Left colon (tissue), 2 donors: ENCODE data around the gene CNN2. TPM values are rescaled to one million over a fixed set of nuclear protein-coding genes. Genes with fewer than 3 reads are reported as not detected.
A peak's percentile ranks its signal among the peaks of the same experiment; 100 is the strongest.

Experiments used
- ATAC-seq: fragments of 200-7000 bp; cut with Tn5 transposase; one replicate; pipeline ENCODE4 v1.9.1; 2020; ENCODE audit warnings: mild to moderate bottlenecking, moderate library complexity
- DNase-seq, 2 donors: peaks; one replicate each; pipeline ENCODE4 v3.0.0-alpha.2; 2020
- intact Hi-C, 2 donors: fragments of 100-400 bp; cut with DNase I in 1 of 2; cut with micrococcal nuclease in 1 of 2; formaldehyde crosslinking; loops; one replicate each; pipeline versions ENCODE4 v1.11.2 to v1.14.0; 2022; cut with DNase I, micrococcal nuclease
- total RNA-seq, 2 donors: library from RNA; stranded (reverse); fragmentation: NEBNext Ultra II Directional; extraction: Animal tissue kit (Norgen Biotek cat#: 25700); gene quantifications; one replicate each; pipeline ENCODE4 v1.2.1, GENCODE V29; 2021
- donor health status: DM: no; HTN: no; CAD: no.
- donor health status: DM: yes; HTN: yes; CAD: no.

CNN2 gene
- total RNA-seq, 2 donors from 2014 or later = 76.6 to 106 TPM

DNA sequence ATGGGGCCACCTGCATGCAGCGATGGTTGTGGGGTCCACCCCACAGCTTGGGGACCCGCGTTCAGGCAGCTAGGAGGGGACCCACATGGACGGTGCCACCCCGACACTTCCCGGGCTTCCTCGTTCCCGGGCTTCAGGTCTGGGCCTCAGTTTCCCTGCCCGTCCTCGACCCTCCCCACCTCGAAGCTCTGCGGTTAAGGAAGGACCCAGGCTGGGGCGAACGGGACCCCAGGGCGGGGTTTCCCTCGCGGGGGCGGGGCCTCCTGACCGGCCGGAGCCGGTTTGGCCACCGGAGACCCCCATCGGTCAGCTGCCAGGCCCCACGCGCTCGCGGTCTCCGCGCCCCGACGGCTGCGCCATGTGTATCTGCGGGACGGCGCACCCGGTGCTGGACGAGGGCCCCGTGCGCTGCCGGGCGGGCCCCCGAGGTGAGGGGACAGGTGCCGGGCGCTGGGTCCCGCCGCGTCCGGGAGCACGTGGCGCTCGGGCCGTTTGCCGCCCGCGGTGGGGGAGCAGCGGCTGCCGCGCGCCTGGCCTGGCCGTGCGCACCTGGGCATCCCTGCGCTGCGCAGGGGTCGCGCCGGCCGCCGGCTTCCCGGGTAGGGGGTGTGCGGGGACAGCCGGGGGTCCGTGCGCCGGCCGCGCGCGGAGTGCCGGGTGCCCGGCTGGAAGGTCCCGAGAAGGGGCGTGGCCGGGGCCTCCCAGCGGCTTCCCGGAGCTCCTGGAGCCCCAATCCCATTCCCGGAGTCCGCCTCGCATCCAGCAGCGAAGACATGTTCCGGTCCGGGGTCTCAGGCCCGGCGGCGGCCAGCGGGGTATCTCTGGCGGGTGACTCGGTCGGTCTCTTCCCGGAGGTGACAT is 44.8 kb downstream of the CNN2 start:
- intact Hi-C loops = no loop called here
- no peak for ATAC-seq
- DNase-seq = no peak

DNA sequence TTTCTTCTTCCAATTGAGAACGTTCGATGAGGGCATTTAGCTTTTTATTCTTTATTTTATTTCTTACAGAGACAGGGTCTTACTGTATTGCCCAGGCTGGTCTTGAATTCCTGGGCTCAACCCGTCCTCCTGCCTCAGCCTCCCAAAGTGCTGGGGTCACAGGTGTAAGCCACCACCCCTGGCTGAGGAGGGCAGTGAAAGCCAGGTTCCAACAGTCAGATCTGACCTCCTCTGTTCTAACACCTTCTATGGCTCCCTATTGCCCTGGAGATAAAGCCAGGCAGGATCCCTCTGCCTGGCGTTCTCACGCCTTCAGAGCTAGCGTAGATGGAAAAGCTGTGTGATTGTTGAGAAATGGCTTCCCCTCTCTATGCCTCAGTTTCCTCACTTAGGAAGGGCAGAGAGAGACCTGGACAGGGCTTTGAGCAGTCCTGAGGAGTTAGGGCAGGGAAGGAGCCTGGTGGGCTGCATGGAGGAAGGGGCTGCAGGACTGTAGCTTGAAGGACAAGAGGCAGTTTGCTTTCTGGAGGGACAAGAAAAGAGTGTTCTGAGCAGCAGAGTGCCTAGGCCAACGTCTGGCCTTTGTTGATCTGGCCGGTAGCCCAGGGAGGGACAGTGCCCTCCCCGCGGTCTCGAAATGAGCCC is 46.1 kb downstream of the CNN2 start:
- ATAC-seq (no peak), DNase-seq (no peak)
- intact Hi-C loops = no loop called here

GRCh38 chr19:1073063-1073955 is 46.9 kb downstream of the CNN2 start:
- intact Hi-C loops = no loop called here
- DNase-seq (no peak), ATAC-seq (no peak)

- intact Hi-C loops = no loop called here
- peak; percentile 33 to 42 for DNase-seq
Observed at GRCh38 chr19:1073956-1074517, 47.6 kb downstream of the CNN2 start.

DNA sequence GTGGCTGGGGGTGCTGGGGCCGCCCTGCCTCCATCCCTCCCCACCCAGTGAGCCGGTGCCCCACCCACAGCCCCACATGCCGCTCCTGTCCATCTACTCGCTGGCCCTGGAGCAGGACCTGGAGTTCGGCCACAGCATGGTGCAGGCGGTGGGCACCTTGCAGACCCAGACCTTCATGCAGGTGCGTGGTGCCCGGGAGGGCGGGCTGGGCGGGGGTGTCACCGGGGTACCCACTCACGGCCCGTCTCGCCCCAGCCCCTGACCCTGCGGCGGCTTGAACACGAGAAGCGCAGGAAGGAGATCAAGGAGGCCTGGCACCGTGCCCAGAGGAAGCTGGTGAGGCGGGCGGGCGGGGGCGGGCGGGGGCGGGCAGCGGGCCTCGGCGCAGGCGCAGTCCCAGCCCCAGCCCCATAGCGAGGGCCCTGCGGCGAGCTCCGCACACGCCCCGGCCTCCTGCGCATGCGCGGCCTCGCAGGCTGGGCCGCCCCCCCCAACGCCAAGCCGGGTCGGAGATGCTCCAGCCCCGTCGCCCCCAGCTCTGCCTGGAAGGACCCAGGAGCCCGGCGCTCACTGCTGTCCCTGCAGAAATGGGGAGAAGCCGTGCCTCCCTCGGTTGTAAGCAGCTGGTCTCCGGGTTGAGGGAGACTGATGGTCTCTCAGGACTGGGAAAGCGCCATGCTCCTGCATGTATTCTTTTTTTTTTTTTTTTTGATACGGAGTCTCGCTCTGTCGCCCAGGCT is 48.3 kb downstream of the CNN2 start:
- intact Hi-C loops = no loop called here
- ATAC-seq = peak; percentile 65
- DNase-seq = peak; percentile 90 to 98

More at GRCh38 chr19:1073956-1074517, 47.6 kb downstream of the CNN2 start:
- no peak for ATAC-seq

DNA sequence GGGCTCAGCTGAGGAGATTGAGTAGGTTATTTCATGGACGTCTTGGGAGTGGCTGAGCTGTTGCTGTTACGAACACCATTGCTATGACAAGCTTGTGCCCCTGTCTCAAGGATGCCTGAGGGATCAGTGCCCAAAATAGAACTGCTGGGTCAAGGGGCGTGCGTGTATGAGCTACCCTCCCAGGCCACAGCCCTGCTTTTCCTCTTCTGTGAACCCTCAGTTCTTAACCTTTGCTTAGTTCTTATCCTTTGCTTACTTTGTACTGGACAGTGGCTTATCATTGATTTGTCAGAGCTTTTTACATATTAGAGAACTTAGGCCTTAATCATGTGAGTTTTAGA is 49.6 kb downstream of the CNN2 start:
- no peak for ATAC-seq
- no peak for DNase-seq
- intact Hi-C loops = no loop called here

- intact Hi-C loops = no loop called here
- ATAC-seq (peak; percentile 52), DNase-seq (peak; percentile 85 to 87)
Observed at GRCh38 chr19:1076951-1077350, 50.5 kb downstream of the CNN2 start.

- intact Hi-C loops = no loop called here
- DNase-seq (peak; percentile 44 to 52), ATAC-seq (no peak)
Observed at GRCh38 chr19:1079566-1080111, 53.2 kb downstream of the CNN2 start.

DNA sequence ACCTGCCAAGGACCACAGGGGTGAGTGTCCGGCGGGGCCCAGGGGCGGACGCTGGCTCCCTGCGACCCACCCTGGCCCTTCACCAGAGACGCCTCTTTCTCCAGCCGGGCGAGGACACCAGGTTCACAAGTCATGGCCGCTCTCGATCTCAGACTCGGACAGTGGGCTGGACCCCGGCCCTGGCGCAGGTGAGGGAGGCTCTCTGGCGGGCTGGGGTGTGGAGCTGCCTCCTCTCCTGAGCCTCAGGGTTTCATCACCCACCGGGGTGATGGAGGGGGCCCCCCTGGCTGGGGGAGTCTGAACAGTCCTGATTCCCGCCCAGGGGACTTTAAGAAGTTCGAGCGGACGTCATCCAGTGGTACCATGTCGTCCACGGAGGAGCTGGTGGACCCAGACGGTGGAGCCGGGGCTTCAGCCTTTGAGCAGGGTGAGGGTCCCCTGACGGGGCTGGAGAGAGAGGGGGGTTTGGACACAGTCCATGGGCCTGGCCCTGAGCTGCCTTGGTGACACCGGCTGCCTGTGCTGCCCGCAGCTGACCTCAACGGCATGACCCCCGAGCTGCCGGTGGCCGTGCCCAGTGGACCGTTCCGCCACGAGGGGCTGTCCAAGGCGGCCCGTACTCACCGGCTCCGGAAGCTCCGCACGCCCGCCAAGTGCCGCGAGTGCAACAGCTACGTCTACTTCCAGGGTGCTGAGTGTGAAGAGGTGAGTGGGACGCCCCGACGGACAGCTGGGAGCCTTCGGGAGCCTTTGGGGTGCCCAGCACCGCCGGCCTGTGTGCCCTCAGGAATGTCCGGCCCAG is 54.2 kb downstream of the CNN2 start:
- intact Hi-C loops = no loop called here
- ATAC-seq (no peak), DNase-seq (peak in 1 of 2 donors; percentile 47)

GRCh38 chr19:1081301-1082164 is 55.1 kb downstream of the CNN2 start:
- intact Hi-C loops = no loop called here
- ATAC-seq (no peak), DNase-seq (peak in 1 of 2 donors; percentile 33)

DNA sequence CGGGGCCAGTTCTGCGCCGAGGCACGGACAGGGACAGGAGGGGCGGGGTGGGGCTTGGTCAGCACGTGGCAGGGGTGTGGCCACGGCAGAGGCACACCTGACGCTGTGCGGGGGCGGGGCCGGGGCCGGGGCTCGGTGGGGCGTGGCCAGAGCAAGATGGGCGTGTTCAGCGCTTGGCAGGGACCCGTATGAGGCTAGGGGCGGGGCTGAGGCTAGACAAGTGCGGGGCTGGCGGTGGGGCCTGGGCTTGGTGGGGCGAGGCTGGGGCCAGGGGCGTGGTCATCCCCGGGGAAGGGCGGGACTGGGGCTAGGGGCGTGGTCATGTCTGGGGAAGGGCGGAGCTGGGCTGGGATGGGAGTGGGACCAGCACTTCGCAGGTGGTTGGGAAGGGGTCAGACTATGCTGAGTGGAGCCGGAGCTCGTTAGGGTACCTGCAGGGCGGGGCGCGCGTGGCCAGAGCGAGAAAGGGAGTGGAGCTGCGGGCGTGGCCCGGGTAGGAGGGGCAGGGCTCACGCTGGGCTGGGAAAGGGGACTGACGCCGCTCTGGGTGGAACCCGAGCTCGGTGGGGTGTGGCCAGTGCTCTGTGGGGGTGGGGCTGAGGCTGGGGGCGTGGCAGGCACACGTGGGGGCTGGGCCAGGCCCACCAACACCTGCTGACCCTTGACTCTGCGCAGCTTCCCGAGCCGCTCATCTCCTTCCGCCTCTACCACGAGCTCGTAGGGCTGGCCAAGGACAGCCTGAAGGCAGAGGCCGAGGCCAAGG is 55.9 kb downstream of the CNN2 start:
- intact Hi-C loops = no loop called here
- peak; percentile 80 for ATAC-seq
- DNase-seq = peak; percentile 95 to 96

DNA sequence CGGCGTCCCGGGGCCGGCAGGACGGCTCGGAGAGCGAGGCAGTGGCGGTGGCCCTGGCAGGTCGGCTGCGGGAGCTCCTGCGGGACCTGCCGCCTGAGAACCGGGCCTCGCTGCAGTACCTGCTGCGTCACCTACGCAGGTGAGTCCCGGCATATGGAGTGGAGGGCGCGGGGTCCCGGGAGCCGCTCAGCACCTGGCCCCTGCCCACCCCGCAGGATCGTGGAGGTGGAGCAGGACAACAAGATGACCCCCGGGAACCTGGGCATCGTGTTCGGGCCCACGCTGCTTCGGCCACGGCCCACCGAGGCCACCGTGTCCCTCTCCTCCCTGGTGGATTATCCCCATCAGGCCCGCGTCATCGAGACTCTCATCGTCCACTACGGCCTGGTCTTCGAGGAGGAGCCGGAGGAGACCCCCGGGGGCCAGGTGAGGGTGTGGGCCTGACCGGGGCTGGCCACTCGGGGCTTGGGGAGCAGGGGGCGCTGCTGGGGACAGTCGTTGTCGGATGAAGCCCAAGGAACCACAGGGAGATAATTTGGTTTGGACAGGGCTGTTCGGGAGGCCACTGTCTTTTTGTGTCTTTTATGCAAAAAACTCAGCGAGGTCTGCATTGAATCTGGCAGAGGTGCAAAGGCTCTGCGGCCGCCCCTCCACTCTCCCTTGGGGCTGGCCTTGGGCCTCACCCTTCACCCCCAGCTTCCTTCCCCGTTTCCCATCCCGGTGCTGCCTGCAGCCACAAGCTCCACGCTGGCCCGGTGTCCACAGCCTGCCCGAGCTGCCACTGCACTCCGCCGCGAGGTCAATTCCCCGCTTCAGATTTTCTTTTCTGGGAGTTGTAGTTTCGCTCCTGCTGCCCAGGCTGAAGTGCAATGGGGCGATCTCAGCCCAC is 56.8 kb downstream of the CNN2 start:
- ATAC-seq (no peak), DNase-seq (peak in 1 of 2 donors; percentile 47)
- intact Hi-C loops = no loop called here

DNA sequence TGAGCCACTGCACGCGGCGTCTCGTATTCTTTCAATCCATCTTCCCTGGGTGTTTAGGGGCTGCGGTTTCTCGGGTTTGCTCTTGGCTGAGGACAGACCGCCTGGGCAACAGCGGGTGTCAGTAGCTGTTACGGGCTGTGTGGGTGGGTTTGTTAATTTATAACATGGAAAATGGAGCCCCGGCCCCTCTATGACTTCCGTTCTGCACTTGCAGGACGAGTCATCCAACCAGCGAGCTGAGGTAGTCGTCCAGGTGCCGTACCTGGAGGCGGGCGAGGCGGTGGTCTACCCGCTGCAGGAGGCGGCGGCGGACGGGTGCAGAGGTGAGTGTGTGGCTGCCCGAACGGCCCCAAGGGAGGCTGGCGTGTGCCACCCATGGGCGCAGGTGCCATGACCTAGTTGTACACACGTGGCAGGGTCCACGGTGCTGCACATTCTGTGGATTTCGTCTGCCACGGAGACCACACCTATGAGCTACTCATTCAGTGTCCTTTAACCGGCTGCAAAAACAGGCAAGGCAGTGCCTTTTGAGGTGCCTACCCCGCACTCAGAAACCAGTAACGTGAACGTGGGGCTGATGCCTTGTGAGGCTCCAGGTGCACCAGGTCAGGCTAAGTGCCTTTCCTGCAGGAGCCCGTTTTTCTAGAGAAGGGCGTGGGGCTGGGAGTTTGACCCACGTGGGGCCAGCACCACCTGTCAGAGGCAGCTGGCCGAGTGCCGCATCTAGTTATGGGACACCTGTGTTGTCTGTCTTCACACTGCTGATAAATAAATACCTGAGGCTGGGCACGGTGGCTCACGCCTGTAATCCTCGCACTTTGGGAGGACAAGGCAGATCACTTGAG is 57.8 kb downstream of the CNN2 start:
- intact Hi-C loops = no loop called here
- DNase-seq (peak; percentile 42 to 56), ATAC-seq (no peak)

GRCh38 chr19:1085053-1085658 is 58.7 kb downstream of the CNN2 start:
- intact Hi-C loops = no loop called here
- no peak for DNase-seq
- no peak for ATAC-seq
